MM.1S (cell line): ENCODE results near the gene SOX21.
"Not testable (repeated sequence)": the region's sequence is repeated elsewhere in the genome, so short reads cannot be mapped to it uniquely, and the experiment has no call there.

ENCODE experiments used
- DNase-seq: peaks from one replicate; pipeline ENCODE4 v3.0.0-alpha.2; 2015
- H2AFZ ChIP-seq: fragments of 300-600 bp; sonication (generic); 2 replicates; pipeline ENCODE4 v1.6.0; 2016; ENCODE audit warnings: antibody characterized with exemption, low read length
- H3F3A ChIP-seq: fragments of 300-600 bp; sonication (generic); 2 replicates; pipeline ENCODE4 v1.6.1; 2016; ENCODE audit warnings: mild to moderate bottlenecking, antibody characterized with exemption, low read length, moderate library complexity, mixed read lengths; ENCODE audit not compliant: insufficient read depth
- H3K27ac ChIP-seq: fragments of 300-600 bp; sonication (generic); 2 replicates; pipeline ENCODE4 v1.5.1; 2016; ENCODE audit warnings: mild to moderate bottlenecking, low read length
- H3K27me3 ChIP-seq: fragments of 300-600 bp; sonication (generic); replicated peaks from 2 replicates; pipeline ENCODE4 v1.6.0; 2016; ENCODE audit warnings: low read length; ENCODE audit not compliant: insufficient read depth
- H3K36me3 ChIP-seq: fragments of 300-600 bp; sonication (generic); replicated peaks from 2 replicates; pipeline ENCODE4 v1.6.1; 2016; ENCODE audit warnings: mild to moderate bottlenecking, low read length, mixed read lengths; ENCODE audit not compliant: insufficient read depth
- H3K4me1 ChIP-seq: fragments of 300-600 bp; sonication (generic); 2 replicates; pipeline ENCODE4 v1.6.1; 2016; ENCODE audit warnings: low read length, mixed read lengths
- H3K4me2 ChIP-seq: fragments of 300-600 bp; sonication (generic); 2 replicates; pipeline ENCODE4 v1.6.0; 2016; ENCODE audit warnings: low read depth, low read length
- H3K4me3 ChIP-seq: fragments of 300-600 bp; sonication (generic); 2 replicates; pipeline ENCODE4 v1.5.1; 2016; ENCODE audit warnings: low read length, mixed read lengths
- H3K79me2 ChIP-seq: fragments of 300-600 bp; sonication (generic); 2 replicates; pipeline ENCODE4 v1.6.1; 2016; ENCODE audit warnings: mixed run types, low read length, mixed read lengths
- H3K9ac ChIP-seq: fragments of 300-600 bp; sonication (generic); 2 replicates; pipeline ENCODE4 v1.6.1; 2016; ENCODE audit warnings: low read length, mixed read lengths
- H3K9me2 ChIP-seq: fragments of 300-600 bp; sonication (generic); replicated peaks from 2 replicates; pipeline ENCODE4 v1.6.1; 2016; ENCODE audit warnings: mild to moderate bottlenecking, low read length, mixed read lengths; ENCODE audit not compliant: insufficient read depth
- H3K9me3 ChIP-seq: fragments of 300-600 bp; sonication (generic); replicated peaks from 2 replicates; pipeline ENCODE4 v1.6.1; 2016; ENCODE audit warnings: mild to moderate bottlenecking, low read length, mixed read lengths; ENCODE audit not compliant: insufficient read depth
- H4K20me1 ChIP-seq: fragments of 300-600 bp; sonication (generic); 2 replicates; pipeline ENCODE4 v1.6.1; 2016; ENCODE audit warnings: mild to moderate bottlenecking, low read length, moderate library complexity, mixed read lengths; ENCODE audit not compliant: insufficient read depth
- EZH2 ChIP-seq: fragments of 300-600 bp; sonication (generic); optimal IDR thresholded peaks from 2 replicates; pipeline ENCODE3; 2017; ENCODE audit warnings: low read depth, mild to moderate bottlenecking, antibody characterized with exemption, low read length, mixed read lengths
- EZH2phosphoT487 ChIP-seq: fragments of 300-600 bp; sonication (generic); IDR thresholded peaks from 2 replicates; pipeline ENCODE4 v1.6.1; 2018; ENCODE audit warnings: antibody characterized with exemption, low read length
- TF ChIP-seq, protein P1 (sequence below): fragments of 300-600 bp; sonication (generic); IDR thresholded peaks from 2 replicates; pipeline ENCODE4 v1.5.1; 2016; ENCODE audit warnings: antibody characterized with exemption, low read length, mixed read lengths

The SOX21 gene

DNA sequence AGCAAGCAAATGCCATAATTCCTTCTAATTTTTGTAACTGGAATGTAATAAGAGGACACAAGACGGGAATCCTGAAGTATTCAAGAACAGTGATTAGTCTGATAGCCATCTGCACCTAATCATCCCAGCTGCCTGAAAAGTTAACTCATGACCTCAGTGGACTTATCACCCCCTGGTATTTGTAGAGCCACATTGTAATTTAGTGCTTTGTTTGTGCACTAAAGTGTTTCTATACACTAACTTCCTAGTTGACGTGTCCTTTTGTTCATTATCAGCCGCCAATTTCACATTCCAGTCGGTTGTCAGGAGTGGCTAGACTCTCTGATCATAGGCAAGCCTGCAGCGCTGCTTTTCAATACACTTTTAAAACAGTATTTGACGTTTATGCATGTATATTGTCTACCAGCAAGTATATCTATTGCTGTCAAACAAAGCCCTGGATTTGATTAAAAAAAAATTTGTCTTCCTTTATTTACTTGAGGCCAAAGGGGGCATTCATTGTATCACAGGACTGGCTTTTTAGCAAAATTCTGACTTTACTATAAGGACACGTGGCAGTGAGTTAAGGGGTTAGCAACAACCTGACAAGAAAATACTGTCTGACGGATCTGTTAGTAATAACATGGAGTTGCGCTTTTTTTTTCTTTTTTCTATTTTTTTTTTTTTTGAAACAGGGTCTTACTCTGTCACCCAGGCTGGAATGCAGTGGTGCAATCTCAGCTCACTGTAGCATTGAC, 10.4 kb upstream of the SOX21 start:
- TF ChIP-seq EZH2 = no peak
- TF ChIP-seq, protein P1, sequence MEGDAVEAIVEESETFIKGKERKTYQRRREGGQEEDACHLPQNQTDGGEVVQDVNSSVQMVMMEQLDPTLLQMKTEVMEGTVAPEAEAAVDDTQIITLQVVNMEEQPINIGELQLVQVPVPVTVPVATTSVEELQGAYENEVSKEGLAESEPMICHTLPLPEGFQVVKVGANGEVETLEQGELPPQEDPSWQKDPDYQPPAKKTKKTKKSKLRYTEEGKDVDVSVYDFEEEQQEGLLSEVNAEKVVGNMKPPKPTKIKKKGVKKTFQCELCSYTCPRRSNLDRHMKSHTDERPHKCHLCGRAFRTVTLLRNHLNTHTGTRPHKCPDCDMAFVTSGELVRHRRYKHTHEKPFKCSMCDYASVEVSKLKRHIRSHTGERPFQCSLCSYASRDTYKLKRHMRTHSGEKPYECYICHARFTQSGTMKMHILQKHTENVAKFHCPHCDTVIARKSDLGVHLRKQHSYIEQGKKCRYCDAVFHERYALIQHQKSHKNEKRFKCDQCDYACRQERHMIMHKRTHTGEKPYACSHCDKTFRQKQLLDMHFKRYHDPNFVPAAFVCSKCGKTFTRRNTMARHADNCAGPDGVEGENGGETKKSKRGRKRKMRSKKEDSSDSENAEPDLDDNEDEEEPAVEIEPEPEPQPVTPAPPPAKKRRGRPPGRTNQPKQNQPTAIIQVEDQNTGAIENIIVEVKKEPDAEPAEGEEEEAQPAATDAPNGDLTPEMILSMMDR = no peak
- no peak for TF ChIP-seq EZH2phosphoT487
- H3K27ac ChIP-seq = no peak overlapping the region
- H3K4me3 ChIP-seq = no peak overlapping the region
- no peak overlapping the region for H3K4me2 ChIP-seq
- no peaks in the 10 kb centered on the region for H3K27me3 ChIP-seq
- no peak for DNase-seq
- no peaks in the 10 kb centered on the region for H3F3A ChIP-seq
- no peak overlapping the region for H3K9ac ChIP-seq
- no peaks in the 10 kb centered on the region for H3K9me3 ChIP-seq
- no peaks in the 10 kb centered on the region for H4K20me1 ChIP-seq
- no peaks in the 10 kb centered on the region for H3K4me1 ChIP-seq
- H3K79me2 ChIP-seq = no peaks in the 10 kb centered on the region
- no peaks in the 10 kb centered on the region for H3K9me2 ChIP-seq
- no peak overlapping the region for H2AFZ ChIP-seq
- H3K36me3 ChIP-seq = no peaks in the 10 kb centered on the region

DNA sequence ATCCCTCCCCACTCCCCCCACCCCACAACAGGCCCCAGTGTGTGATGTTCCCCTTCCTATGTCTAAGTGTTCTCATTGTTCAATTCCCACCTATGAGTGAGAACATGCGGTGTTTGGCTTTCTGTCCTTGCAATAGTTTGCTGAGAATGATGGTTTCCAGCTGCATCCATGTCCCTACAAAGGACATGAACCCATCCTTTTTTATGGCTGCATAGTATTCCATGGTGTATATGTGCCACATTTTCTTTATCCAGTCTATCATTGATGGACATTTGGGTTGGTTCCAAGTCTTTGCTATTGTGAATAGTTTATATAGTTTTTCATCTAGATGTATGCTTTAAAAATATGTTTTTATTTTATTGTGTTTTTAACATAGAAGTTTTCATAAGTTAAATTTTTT, 6.4 kb upstream of the SOX21 start:
- H3K79me2 ChIP-seq, H3K27me3 ChIP-seq, H3F3A ChIP-seq, H4K20me1 ChIP-seq, H3K9ac ChIP-seq, H3K27ac ChIP-seq, H3K4me1 ChIP-seq, H3K36me3 ChIP-seq, H3K9me2 ChIP-seq, H3K4me2 ChIP-seq, DNase-seq, H2AFZ ChIP-seq, H3K9me3 ChIP-seq, H3K4me3 ChIP-seq: not testable (repeated sequence)

DNA sequence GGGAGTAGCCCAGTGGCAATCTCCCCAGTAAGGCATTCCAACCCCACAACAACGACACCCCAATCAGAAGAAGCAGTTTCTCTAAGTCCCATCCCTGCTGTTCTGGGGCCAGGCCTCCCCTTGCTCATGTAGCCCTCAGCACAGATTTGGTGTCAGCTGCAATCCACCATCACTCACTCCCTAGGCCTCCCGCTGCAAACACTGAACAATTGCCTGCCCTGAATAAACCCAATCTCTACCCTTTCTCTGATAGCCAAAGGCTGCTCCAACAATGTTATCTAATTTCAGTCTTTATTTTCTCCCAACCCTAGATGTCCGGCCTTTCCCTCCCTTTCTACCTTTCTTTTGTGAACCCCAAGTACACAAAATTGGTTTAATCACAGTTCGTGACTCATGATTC, 5.6 kb upstream of the SOX21 start:
- Histone ChIP-seq H3K4me3 (no peak overlapping the region), H3K36me3 (no peaks in the 10 kb centered on the region), H3K9me2 (no peaks in the 10 kb centered on the region), H3K79me2 (no peaks in the 10 kb centered on the region), H3F3A (no peaks in the 10 kb centered on the region), H3K4me2 (no peak overlapping the region), H3K4me1 (no peaks in the 10 kb centered on the region), H4K20me1 (no peaks in the 10 kb centered on the region), H3K9ac (no peak overlapping the region), H2AFZ (no peak overlapping the region), H3K9me3 (no peaks in the 10 kb centered on the region), H3K27me3 (no peaks in the 10 kb centered on the region), H3K27ac (no peak overlapping the region)
- TF ChIP-seq EZH2phosphoT487 = no peak
- TF ChIP-seq, protein P1 = no peak
- TF ChIP-seq EZH2 = no peak
- no peak for DNase-seq

DNA sequence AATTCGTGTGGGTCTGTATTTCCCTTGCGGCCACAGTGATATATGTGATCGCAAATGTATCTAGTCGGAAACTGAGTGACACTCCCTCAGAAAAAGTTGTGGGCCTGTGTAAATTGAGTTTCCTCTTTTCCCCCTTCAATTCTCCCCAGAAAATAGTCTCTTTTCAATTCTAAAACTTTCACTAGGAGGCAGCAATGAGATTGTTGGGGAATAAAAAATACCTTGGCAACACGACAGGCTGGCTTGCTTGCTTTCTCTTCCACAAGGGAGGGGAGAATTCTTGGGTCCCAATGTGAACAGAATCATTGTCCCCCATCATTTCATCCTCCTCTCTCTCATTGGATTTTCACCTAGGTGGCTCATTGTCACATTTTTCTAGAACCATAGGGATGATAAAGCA, 3.7 kb upstream of the SOX21 start:
- H3K4me1 ChIP-seq = no peaks in the 10 kb centered on the region
- no peak overlapping the region for H3K4me3 ChIP-seq
- H3K27me3 ChIP-seq = no peaks in the 10 kb centered on the region
- no peak overlapping the region for H3K27ac ChIP-seq
- DNase-seq = no peak
- H2AFZ ChIP-seq = no peak overlapping the region
- H3K9me2 ChIP-seq = no peaks in the 10 kb centered on the region
- no peak overlapping the region for H3K9ac ChIP-seq
- no peaks in the 10 kb centered on the region for H3K9me3 ChIP-seq
- H3K4me2 ChIP-seq = no peak overlapping the region
- H3K79me2 ChIP-seq = no peaks in the 10 kb centered on the region
- TF ChIP-seq EZH2phosphoT487 (no peak), EZH2 (no peak)
- TF ChIP-seq, protein P1 = no peak
- H4K20me1 ChIP-seq = no peaks in the 10 kb centered on the region
- H3K36me3 ChIP-seq = no peaks in the 10 kb centered on the region
- H3F3A ChIP-seq = no peaks in the 10 kb centered on the region
